Measurements from ENCODE around the gene GCN1.

- TF ChIP-seq CTCF (IDR thresholded peaks at IDR 0.05; ENCODE audit: insufficient read depth, low read depth, low read length): no peak
- no peak for TF ChIP-seq EZH2 (IDR thresholded peaks at IDR 0.05; ENCODE audit: insufficient read depth, low read length)
These were observed 15.3 kb upstream of the GCN1 start for GRCh38 chr12:120209851-120210250.
